IMR-90 (cell line): ENCODE data around the gene DYSF. TPM values are rescaled to one million over a fixed set of nuclear protein-coding genes. Genes with fewer than 3 reads are reported as not detected.

Experiments
- ATAC-seq: fragments of 200-7000 bp; cut with Tn5 transposase; 2 replicates; pipeline ENCODE4 v1.9.1; 2020; ENCODE audit warnings: low read depth, mild to moderate bottlenecking, moderate library complexity
- BruUV-seq: library from RNA; stranded (reverse); fragments of 400-500 nt; replicated peaks from 2 replicates; lab custom pipeline; 2021; lab: Mats Ljungman, UMichigan
- CTCF ChIA-PET: fragments of 300-600 bp; formaldehyde crosslinking; extraction: SDS; loops from one replicate; lab custom pipeline; 2021; ENCODE audit warnings: antibody characterized with exemption; lab: Yijun Ruan, JAX
- POLR2A ChIA-PET: fragments of 300-600 bp; sonication (Branson Sonifier 250); formaldehyde crosslinking; loops from one replicate; lab custom pipeline; 2022; ENCODE audit warnings: antibody characterized with exemption; ENCODE audit not compliant: unreplicated experiment; lab: Charles Lee
- DNase-seq: peaks from one replicate; pipeline ENCODE4 v3.0.0; 2013
- H2AFZ ChIP-seq: replicated peaks from 2 replicates; pipeline ENCODE3; 2013; ENCODE audit warnings: low read length, mild to moderate bottlenecking; ENCODE audit not compliant: poor library complexity
- H2AK5ac ChIP-seq: 2 replicates; pipeline ENCODE4 v1.6.1; 2013; ENCODE audit warnings: low read depth, low read length, inconsistent platforms
- H2AK9ac ChIP-seq: replicated peaks from 2 replicates; pipeline ENCODE3; 2013; ENCODE audit warnings: mild to moderate bottlenecking, low read depth, low read length, moderate library complexity; ENCODE audit not compliant: poor library complexity
- H2BK120ac ChIP-seq: 2 replicates; pipeline ENCODE4 v1.6.1; 2013; ENCODE audit warnings: low read depth, low read length, inconsistent platforms
- H2BK15ac ChIP-seq: 3 replicates; pipeline ENCODE4 v1.6.1; 2013; ENCODE audit warnings: low read depth, low read length, inconsistent platforms
- H2BK20ac ChIP-seq: 2 replicates; pipeline ENCODE4 v1.6.1; 2013; ENCODE audit warnings: low read depth, mild to moderate bottlenecking, inconsistent platforms, low read length, moderate library complexity
- H2BK5ac ChIP-seq: 2 replicates; pipeline ENCODE4 v1.6.1; 2013; ENCODE audit warnings: mild to moderate bottlenecking, low read depth, low read length, inconsistent platforms; ENCODE audit not compliant: poor library complexity, severe bottlenecking
- H3K14ac ChIP-seq: replicated peaks from 2 replicates; pipeline ENCODE4 v1.6.1; 2013; ENCODE audit warnings: low read depth, low read length, inconsistent platforms
- H3K18ac ChIP-seq: 2 replicates; pipeline ENCODE4 v1.6.1; 2013; ENCODE audit warnings: low read depth, low read length, control low read depth
- H3K23ac ChIP-seq: 2 replicates; pipeline ENCODE4 v1.6.1; 2013; ENCODE audit warnings: low read depth, low read length, inconsistent platforms
- H3K27ac ChIP-seq: 2 replicates; pipeline ENCODE4 v1.5.1; 2013; ENCODE audit warnings: mild to moderate bottlenecking, control low read depth, low read length; ENCODE audit not compliant: insufficient read depth
- H3K27me3 ChIP-seq: 2 replicates; pipeline ENCODE4 v1.6.1; 2013; ENCODE audit warnings: low read length; ENCODE audit not compliant: control insufficient read depth, insufficient read depth
- H3K36me3 ChIP-seq: 2 replicates; pipeline ENCODE4 v1.6.1; 2013; ENCODE audit warnings: low read length, mixed read lengths; ENCODE audit not compliant: control insufficient read depth, insufficient read depth
- H3K4ac ChIP-seq: 2 replicates; pipeline ENCODE4 v1.6.1; 2013; ENCODE audit warnings: low read depth, low read length, inconsistent platforms
- H3K4me1 ChIP-seq: 2 replicates; pipeline ENCODE4 v1.6.1; 2013; ENCODE audit warnings: low read length, mixed read lengths; ENCODE audit not compliant: control insufficient read depth, insufficient read depth
- H3K4me2 ChIP-seq: 2 replicates; pipeline ENCODE4 v1.6.1; 2013; ENCODE audit warnings: low read depth, mild to moderate bottlenecking, control low read depth, low read length, moderate library complexity
- H3K4me3 ChIP-seq: 2 replicates; pipeline ENCODE4 v1.5.1; 2013; ENCODE audit warnings: low read depth, mild to moderate bottlenecking, control low read depth, low read length, moderate library complexity; ENCODE audit not compliant: insufficient read depth
- H3K56ac ChIP-seq: 2 replicates; pipeline ENCODE4 v1.6.1; 2013; ENCODE audit warnings: low read length, inconsistent platforms; ENCODE audit not compliant: insufficient read depth; ENCODE audit errors: extremely low read depth
- H3K79me1 ChIP-seq, 2 experiments: 2 replicates each; pipeline ENCODE4 v1.6.1; 2013; ENCODE audit warnings: low read length in 2 of 2, inconsistent platforms in 1 of 2, low read depth in 1 of 2
- H3K9ac ChIP-seq: 2 replicates; pipeline ENCODE4 v1.6.1; 2013; ENCODE audit warnings: low read depth, low read length, control low read depth
- H3K9me1 ChIP-seq: 2 replicates; pipeline ENCODE4 v1.6.1; 2013; ENCODE audit warnings: low read length, inconsistent platforms; ENCODE audit not compliant: insufficient read depth
- H3K9me3 ChIP-seq: 2 replicates; pipeline ENCODE4 v1.6.1; 2013; ENCODE audit warnings: low read length; ENCODE audit not compliant: control insufficient read depth, insufficient read depth
- H4K20me1 ChIP-seq: 2 replicates; pipeline ENCODE4 v1.6.1; 2013; ENCODE audit warnings: low read length, inconsistent platforms; ENCODE audit not compliant: insufficient read depth
- H4K5ac ChIP-seq: 2 replicates; pipeline ENCODE4 v1.6.1; 2013; ENCODE audit warnings: mild to moderate bottlenecking, low read depth, low read length, control low read depth
- H4K8ac ChIP-seq, 2 experiments: 2 replicates each; pipeline ENCODE4 v1.6.1; 2013; ENCODE audit warnings: low read depth in 2 of 2, low read length in 2 of 2, control low read depth in 1 of 2, inconsistent platforms in 1 of 2
- H4K91ac ChIP-seq: 2 replicates; pipeline ENCODE4 v1.6.1; 2013; ENCODE audit warnings: low read depth, low read length, inconsistent platforms; ENCODE audit not compliant: insufficient read depth
- BHLHE40 ChIP-seq: fragments of 150-350 bp; IDR thresholded peaks from 2 replicates; pipeline ENCODE4 v1.6.1; 2016; ENCODE audit warnings: mild to moderate bottlenecking, low read depth, low read length
- CEBPB ChIP-seq: IDR thresholded peaks from 2 replicates; pipeline ENCODE4 v1.6.1; 2012; ENCODE audit warnings: low read depth, low read length, improper control_type of control experiment
- ELK1 ChIP-seq: fragments of 150-350 bp; IDR thresholded peaks from 2 replicates; pipeline ENCODE4 v1.6.1; 2016; ENCODE audit warnings: low read depth, mild to moderate bottlenecking, low read length, moderate library complexity, borderline replicate concordance
- FOS ChIP-seq: fragments of 150-350 bp; IDR thresholded peaks from 2 replicates; pipeline ENCODE4 v1.6.1; 2016; ENCODE audit warnings: low read depth, low read length
- MXI1 ChIP-seq: IDR thresholded peaks from 2 replicates; pipeline ENCODE4 v1.6.1; 2012; ENCODE audit warnings: low read depth, mild to moderate bottlenecking, low read length, moderate library complexity, borderline replicate concordance
- NFE2L2 ChIP-seq: fragments of 150-350 bp; IDR thresholded peaks from 2 replicates; pipeline ENCODE4 v1.6.1; 2016; ENCODE audit warnings: low read depth, mild to moderate bottlenecking, low read length
- RFX5 ChIP-seq: IDR thresholded peaks from 2 replicates; pipeline ENCODE4 v1.8.0; 2012; ENCODE audit warnings: low read depth, mild to moderate bottlenecking, low read length, moderate library complexity
- SMC3 ChIP-seq: fragments of 150-350 bp; IDR thresholded peaks from 2 replicates; pipeline ENCODE4 v1.6.1; 2016; ENCODE audit warnings: low read depth, mild to moderate bottlenecking, antibody characterized with exemption, low read length, moderate library complexity
- USF2 ChIP-seq: fragments of 150-350 bp; IDR thresholded peaks from 2 replicates; pipeline ENCODE4 v1.6.1; 2017; ENCODE audit warnings: mild to moderate bottlenecking, antibody characterized with exemption, low read length, low read depth
- WGBS, 2 experiments: methylation state at CpG; one replicate each; pipeline versions ENCODE4 v1.1.5 to v1.1.7; 2013; ENCODE audit warnings: missing lambda C conversion rate in 2 of 2; ENCODE audit not compliant: insufficient read length in 1 of 2; ENCODE audit errors: extremely low coverage in 2 of 2; 5-methylcytosine and 5-hydroxymethylcytosine counted together
- dilution Hi-C: fragments of 300-500 bp; cut with HindIII; formaldehyde crosslinking; loops from one replicate; pipeline ENCODE4 v1.14.3; 2018; ENCODE audit warnings: low sequenced_read_pairs; ENCODE audit not compliant: unreplicated experiment
- in situ Hi-C: fragments of 300-500 bp; cut with MboI; formaldehyde crosslinking; loops from 3 replicates; pipeline ENCODE4 v1.14.3; 2019; ENCODE audit warnings: low sequenced_read_pairs, inconsistent platforms, mixed read lengths
- intact Hi-C: fragments of 100-400 bp; cut with micrococcal nuclease; formaldehyde crosslinking; loops from 2 replicates; pipeline ENCODE4 v1.10.0; 2022
- polyA plus RNA-seq, 3 experiments: library from polyadenylated mRNA; depleted of rRNA; stranded (reverse); fragments of >200 nt; gene quantifications; 2 replicates each; pipeline ENCODE4 v1.2.3, GENCODE V29; 2012; ENCODE audit warnings: low replicate concordance in 1 of 3
- total RNA-seq: library from RNA; depleted of rRNA; stranded (reverse); fragments of >200 nt; gene quantifications from 2 replicates; pipeline ENCODE4 v1.2.3, GENCODE V29; 2012

DYSF gene
- total and polyA plus RNA-seq, 2 of the 4 experiments (the other 2 are of a cell fraction): 0.09 to 0.18 TPM

GRCh38 chr2:71700041-71700657, 246.8 kb downstream of the DYSF start:
- ChIA-PET POLR2A (no interaction called here), CTCF (no interaction called here)
- WGBS, 2 experiments: no CpG with 5 or more reads among the region's 11 CpGs
- H3K14ac ChIP-seq: no peak overlapping the region
- no peaks in the 10 kb centered on the region; the same call in 1 of the 2 replicates for H3K9me3 ChIP-seq
- BruUV-seq: no TSS peak
- no peak overlapping the region for H4K91ac ChIP-seq
- no peak overlapping the region for H2AK5ac ChIP-seq
- H3K4me3 ChIP-seq: no peak overlapping the region
- H3K27ac ChIP-seq: no peak overlapping the region
- H2BK15ac ChIP-seq: no peak overlapping the region
- in situ Hi-C loops: no loop called here
- no peak overlapping the region for H2AK9ac ChIP-seq
- ATAC-seq: no peak
- dilution Hi-C loops: no loop called here
- no peak overlapping the region for H2BK5ac ChIP-seq
- H4K5ac ChIP-seq: no peak overlapping the region
- H3K4me2 ChIP-seq: no peak overlapping the region
- intact Hi-C loops: no loop called here
- H3K23ac ChIP-seq: no peak overlapping the region
- H3K18ac ChIP-seq: no peak overlapping the region
- no peak overlapping the region for H2BK120ac ChIP-seq
- peaks cover 50% of the 10 kb centered on the region for H3K27me3 ChIP-seq
- no peaks in the 10 kb centered on the region for H3K79me1 ChIP-seq
- H3K4ac ChIP-seq: no peak overlapping the region
- H4K8ac ChIP-seq: no peak overlapping the region
- no peaks in the 10 kb centered on the region for H4K20me1 ChIP-seq
- no peak overlapping the region for H2AFZ ChIP-seq
- H3K9ac ChIP-seq: no peak overlapping the region
- no peak overlapping the region for H3K56ac ChIP-seq
- no peaks in the 10 kb centered on the region for H3K36me3 ChIP-seq
- no peak for DNase-seq
- TF ChIP-seq USF2 (no peak), CEBPB (no peak), ELK1 (no peak), MXI1 (no peak), FOS (no peak), SMC3 (no peak), RFX5 (no peak), BHLHE40 (no peak), NFE2L2 (no peak)
- no peak overlapping the region for H2BK20ac ChIP-seq
- H3K4me1 ChIP-seq: 0 out of 2 replicates have a peak, but pooled peaks cover 2% of the 10 kb centered on the region
- H3K9me1 ChIP-seq: no peaks in the 10 kb centered on the region
